HepG2 (cell line): ENCODE results near the gene ARHGEF4. TPM values are rescaled to one million over a fixed set of nuclear protein-coding genes. Genes with fewer than 3 reads are reported as not detected.

Experiments
- ATM ChIP-seq: fragments of 450-650 bp; IDR thresholded peaks from 2 replicates; pipeline ENCODE4 v1.7.1; 2017; ENCODE audit warnings: mild to moderate bottlenecking, borderline replicate concordance
- HDAC2 ChIP-seq: sonication (generic); formaldehyde crosslinking; IDR thresholded peaks from 2 replicates; pipeline ENCODE4 v1.4.0; 2020; ENCODE audit warnings: missing genetic modification reagents
- HNRNPH1 ChIP-seq: fragments of 200-400 bp; formaldehyde crosslinking; optimal IDR thresholded peaks from 2 replicates; pipeline ENCODE3; 2017; ENCODE audit warnings: mild to moderate bottlenecking, low read depth, low read length
- JUN ChIP-seq: sonication (generic); formaldehyde crosslinking; IDR thresholded peaks from 2 replicates; pipeline ENCODE4 v1.4.0; 2020; ENCODE audit warnings: mild to moderate bottlenecking, missing genetic modification reagents
- KDM2A ChIP-seq: sonication (generic); formaldehyde crosslinking; IDR thresholded peaks from 2 replicates; pipeline ENCODE4 v1.4.0; 2020; ENCODE audit warnings: low read depth, missing genetic modification reagents, borderline replicate concordance
- NBN ChIP-seq: fragments of 450-650 bp; conservative IDR thresholded peaks from 2 replicates; pipeline ENCODE4 v1.6.1; 2017
- PAF1 ChIP-seq: IDR thresholded peaks from 2 replicates; pipeline ENCODE4 v1.6.1; 2016; ENCODE audit warnings: missing genetic modification reagents, missing compliant biosample characterization
- RFXAP ChIP-seq: sonication (generic); formaldehyde crosslinking; IDR thresholded peaks from 2 replicates; pipeline ENCODE4 v1.4.0; 2020; ENCODE audit warnings: missing genetic modification reagents, borderline replicate concordance
- ZBTB3 ChIP-seq: sonication (generic); formaldehyde crosslinking; IDR thresholded peaks from 2 replicates; pipeline ENCODE4 v1.4.0; 2020; ENCODE audit warnings: low read depth, mild to moderate bottlenecking, moderate library complexity, missing genetic modification reagents, borderline replicate concordance
- ZBTB7A ChIP-seq: sonication (generic); formaldehyde crosslinking; IDR thresholded peaks from 2 replicates; pipeline ENCODE4 v1.8.0; 2022; ENCODE audit warnings: mild to moderate bottlenecking, missing genetic modification reagents
- ZNF367 ChIP-seq: sonication (generic); formaldehyde crosslinking; IDR thresholded peaks from 2 replicates; pipeline ENCODE4 v1.4.0; 2020; ENCODE audit warnings: missing genetic modification reagents, borderline replicate concordance
- ZNF616 ChIP-seq: sonication (generic); formaldehyde crosslinking; IDR thresholded peaks from 2 replicates; pipeline ENCODE4 v1.5.0; 2020; ENCODE audit warnings: low read depth, mild to moderate bottlenecking, missing genetic modification reagents
- ZNF775 ChIP-seq: sonication (generic); formaldehyde crosslinking; IDR thresholded peaks from 2 replicates; pipeline ENCODE4 v1.4.0; 2020; ENCODE audit warnings: missing genetic modification reagents, mild to moderate bottlenecking, moderate library complexity, borderline replicate concordance
- polyA plus RNA-seq, 8 experiments: library from polyadenylated mRNA; depleted of rRNA in 3 of 8; stranded (reverse) in 7 of 8; unstranded in 1 of 8; fragments of >200 nt; fragmentation: Illumina TruSeq in 4 of 8; extraction: Trizol in 4 of 8; gene quantifications; 2 replicates each; pipeline versions ENCODE4 v1.2.1 to v1.2.3, GENCODE V29; 2011 to 2016; ENCODE audit warnings: low read depth in 4 of 8, missing spikeins in 1 of 8, mixed read lengths in 1 of 8; ENCODE audit not compliant: insufficient read depth in 1 of 8
- total RNA-seq, 5 experiments: library from RNA; depleted of rRNA; stranded (reverse); fragments of >200 nt; fragmentation: Illumina TruSeq; extraction: Trizol; gene quantifications; 2 replicates each; pipeline ENCODE4 v1.2.3, GENCODE V29; 2016; ENCODE audit warnings: low read depth in 1 of 5
- TF ChIP-seq, protein P1 (sequence below): sonication (generic); formaldehyde crosslinking; IDR thresholded peaks from one replicate; pipeline ENCODE4 v1.5.1; 2020; ENCODE audit warnings: mild to moderate bottlenecking, missing genetic modification reagents; ENCODE audit errors: not compliant biosample characterization
- TF ChIP-seq, protein P2 (sequence below): sonication (generic); formaldehyde crosslinking; IDR thresholded peaks from 2 replicates; pipeline ENCODE4 v1.4.0; 2020; ENCODE audit warnings: missing genetic modification reagents
- TF ChIP-seq, protein P3 (sequence below): sonication (generic); formaldehyde crosslinking; IDR thresholded peaks from 2 replicates; pipeline ENCODE4 v1.8.0; 2022; ENCODE audit warnings: mild to moderate bottlenecking, missing genetic modification reagents

ARHGEF4 gene
- total and polyA plus RNA-seq, 2 of the 13 experiments (the other 11 are each of a cell fraction or from before 2014, with no cell fraction given), result 0.11 to 0.13 TPM

DNA sequence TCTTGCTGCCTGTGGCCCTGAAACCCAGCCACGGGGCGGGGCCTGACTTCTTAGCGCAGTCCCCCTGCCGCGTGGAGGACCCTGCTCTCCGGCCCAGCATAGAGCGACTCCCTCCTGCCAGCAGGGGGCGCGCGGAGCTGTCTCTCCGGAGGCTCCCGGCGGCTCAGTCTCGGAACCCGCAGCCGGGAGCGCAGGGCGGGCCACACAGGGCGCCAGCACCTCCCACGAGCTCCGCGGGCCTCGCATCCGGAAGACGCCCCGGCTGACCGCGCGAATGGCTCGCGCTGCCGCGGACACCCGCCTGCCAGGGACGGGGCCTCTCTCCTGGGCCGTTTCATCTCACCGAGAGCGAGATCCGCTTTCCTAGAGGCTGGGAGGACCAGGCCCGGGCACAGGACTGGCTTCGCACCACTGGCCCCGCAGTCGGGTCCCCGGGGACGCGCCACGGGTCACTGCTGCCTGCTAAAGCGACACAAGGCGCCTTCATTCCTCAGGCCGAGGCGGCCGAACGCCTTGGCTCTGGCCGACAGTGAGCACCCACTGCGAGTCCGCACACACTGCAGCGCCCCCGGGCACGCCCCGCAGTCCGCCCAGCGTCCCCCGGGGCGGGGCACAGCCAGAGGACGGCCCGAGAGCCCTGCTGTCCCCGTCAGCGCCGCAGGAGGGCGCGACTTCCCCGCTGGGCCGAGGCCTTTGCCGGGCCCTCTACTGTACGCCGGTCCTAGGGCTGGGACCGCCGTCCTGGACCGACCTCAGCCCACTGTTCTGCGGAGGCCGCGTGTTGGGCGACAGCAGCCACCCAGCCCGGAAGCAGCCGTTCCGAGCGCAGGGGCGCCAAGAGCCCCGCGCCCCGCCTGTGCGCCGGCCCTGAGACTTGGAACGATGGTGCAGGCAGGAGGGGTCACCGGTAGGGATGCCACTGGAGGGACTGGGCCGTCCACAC lies 39.0 kb upstream of the ARHGEF4 start (continued):
- peak; percentile 39; the same call in 1 of the 2 replicates for TF ChIP-seq JUN (CRISPR knock-in tag)
- TF ChIP-seq ZBTB3 (CRISPR knock-in tag), result no peak; the same call in 1 of the 2 replicates
- no peak for TF ChIP-seq ZNF775 (CRISPR knock-in tag)
- no peak for TF ChIP-seq PAF1 (CRISPR knock-in tag)
- TF ChIP-seq HNRNPH1, result no peak
- no peak for TF ChIP-seq ATM
- TF ChIP-seq, protein P1, sequence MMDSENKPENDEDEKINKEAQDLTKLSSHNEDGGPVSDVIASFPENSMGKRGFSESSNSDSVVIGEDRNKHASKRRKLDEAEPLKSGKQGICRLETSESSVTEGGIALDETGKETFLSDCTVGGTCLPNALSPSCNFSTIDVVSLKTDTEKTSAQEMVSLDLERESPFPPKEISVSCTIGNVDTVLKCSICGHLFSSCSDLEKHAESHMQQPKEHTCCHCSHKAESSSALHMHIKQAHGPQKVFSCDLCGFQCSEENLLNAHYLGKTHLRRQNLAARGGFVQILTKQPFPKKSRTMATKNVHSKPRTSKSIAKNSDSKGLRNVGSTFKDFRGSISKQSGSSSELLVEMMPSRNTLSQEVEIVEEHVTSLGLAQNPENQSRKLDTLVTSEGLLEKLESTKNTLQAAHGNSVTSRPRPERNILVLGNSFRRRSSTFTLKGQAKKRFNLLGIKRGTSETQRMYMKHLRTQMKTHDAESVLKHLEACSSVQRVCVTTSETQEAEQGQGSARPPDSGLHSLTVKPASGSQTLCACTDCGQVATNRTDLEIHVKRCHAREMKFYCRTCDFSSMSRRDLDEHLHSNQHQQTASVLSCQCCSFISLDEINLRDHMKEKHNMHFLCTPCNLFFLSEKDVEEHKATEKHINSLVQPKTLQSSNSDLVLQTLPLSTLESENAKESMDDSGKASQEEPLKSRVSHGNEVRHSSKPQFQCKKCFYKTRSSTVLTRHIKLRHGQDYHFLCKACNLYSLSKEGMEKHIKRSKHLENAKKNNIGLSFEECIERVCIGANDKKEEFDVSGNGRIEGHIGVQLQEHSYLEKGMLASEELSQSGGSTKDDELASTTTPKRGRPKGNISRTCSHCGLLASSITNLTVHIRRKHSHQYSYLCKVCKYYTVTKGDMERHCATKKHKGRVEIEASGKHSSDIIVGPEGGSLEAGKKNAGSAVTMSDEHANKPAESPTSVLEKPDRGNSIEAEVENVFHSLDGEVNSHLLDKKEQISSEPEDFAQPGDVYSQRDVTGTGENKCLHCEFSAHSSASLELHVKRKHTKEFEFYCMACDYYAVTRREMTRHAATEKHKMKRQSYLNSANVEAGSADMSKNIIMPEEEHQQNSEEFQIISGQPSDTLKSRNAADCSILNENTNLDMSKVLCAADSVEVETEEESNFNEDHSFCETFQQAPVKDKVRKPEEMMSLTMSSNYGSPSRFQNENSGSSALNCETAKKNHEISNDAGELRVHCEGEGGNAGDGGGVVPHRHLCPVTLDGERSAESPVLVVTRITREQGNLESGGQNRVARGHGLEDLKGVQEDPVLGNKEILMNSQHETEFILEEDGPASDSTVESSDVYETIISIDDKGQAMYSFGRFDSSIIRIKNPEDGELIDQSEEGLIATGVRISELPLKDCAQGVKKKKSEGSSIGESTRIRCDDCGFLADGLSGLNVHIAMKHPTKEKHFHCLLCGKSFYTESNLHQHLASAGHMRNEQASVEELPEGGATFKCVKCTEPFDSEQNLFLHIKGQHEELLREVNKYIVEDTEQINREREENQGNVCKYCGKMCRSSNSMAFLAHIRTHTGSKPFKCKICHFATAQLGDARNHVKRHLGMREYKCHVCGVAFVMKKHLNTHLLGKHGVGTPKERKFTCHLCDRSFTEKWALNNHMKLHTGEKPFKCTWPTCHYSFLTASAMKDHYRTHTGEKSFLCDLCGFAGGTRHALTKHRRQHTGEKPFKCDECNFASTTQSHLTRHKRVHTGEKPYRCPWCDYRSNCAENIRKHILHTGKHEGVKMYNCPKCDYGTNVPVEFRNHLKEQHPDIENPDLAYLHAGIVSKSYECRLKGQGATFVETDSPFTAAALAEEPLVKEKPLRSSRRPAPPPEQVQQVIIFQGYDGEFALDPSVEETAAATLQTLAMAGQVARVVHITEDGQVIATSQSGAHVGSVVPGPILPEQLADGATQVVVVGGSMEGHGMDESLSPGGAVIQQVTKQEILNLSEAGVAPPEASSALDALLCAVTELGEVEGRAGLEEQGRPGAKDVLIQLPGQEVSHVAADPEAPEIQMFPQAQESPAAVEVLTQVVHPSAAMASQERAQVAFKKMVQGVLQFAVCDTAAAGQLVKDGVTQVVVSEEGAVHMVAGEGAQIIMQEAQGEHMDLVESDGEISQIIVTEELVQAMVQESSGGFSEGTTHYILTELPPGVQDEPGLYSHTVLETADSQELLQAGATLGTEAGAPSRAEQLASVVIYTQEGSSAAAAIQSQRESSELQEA, result peak; percentile 84
- peak; percentile 35 for TF ChIP-seq HDAC2 (CRISPR knock-in tag)
- no peak; the same call in 1 of the 2 replicates for TF ChIP-seq ZNF616 (CRISPR knock-in tag)
- TF ChIP-seq ZBTB7A (CRISPR knock-in tag), result no peak
- TF ChIP-seq, protein P2, sequence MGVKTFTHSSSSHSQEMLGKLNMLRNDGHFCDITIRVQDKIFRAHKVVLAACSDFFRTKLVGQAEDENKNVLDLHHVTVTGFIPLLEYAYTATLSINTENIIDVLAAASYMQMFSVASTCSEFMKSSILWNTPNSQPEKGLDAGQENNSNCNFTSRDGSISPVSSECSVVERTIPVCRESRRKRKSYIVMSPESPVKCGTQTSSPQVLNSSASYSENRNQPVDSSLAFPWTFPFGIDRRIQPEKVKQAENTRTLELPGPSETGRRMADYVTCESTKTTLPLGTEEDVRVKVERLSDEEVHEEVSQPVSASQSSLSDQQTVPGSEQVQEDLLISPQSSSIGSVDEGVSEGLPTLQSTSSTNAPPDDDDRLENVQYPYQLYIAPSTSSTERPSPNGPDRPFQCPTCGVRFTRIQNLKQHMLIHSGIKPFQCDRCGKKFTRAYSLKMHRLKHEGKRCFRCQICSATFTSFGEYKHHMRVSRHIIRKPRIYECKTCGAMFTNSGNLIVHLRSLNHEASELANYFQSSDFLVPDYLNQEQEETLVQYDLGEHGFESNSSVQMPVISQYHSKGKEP (CRISPR knock-in tag), result no peak
- TF ChIP-seq NBN, result no peak
- TF ChIP-seq RFXAP (CRISPR knock-in tag), result peak; percentile 80; the same call in 1 of the 2 replicates
- TF ChIP-seq, protein P3, sequence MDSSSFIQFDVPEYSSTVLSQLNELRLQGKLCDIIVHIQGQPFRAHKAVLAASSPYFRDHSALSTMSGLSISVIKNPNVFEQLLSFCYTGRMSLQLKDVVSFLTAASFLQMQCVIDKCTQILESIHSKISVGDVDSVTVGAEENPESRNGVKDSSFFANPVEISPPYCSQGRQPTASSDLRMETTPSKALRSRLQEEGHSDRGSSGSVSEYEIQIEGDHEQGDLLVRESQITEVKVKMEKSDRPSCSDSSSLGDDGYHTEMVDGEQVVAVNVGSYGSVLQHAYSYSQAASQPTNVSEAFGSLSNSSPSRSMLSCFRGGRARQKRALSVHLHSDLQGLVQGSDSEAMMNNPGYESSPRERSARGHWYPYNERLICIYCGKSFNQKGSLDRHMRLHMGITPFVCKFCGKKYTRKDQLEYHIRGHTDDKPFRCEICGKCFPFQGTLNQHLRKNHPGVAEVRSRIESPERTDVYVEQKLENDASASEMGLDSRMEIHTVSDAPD, result peak; percentile 49
- no peak for TF ChIP-seq ZNF367 (CRISPR knock-in tag)
- peak; percentile 78 for TF ChIP-seq KDM2A
